HG03342 (cell line): ENCODE data around the gene ADGRB2.

Source experiments
- ATAC-seq: cut with Tn5 transposase; IDR thresholded peaks from one replicate; pipeline ENCODE4 v1.9.1; 2021; ENCODE audit warnings: mild to moderate bottlenecking, moderate library complexity; ENCODE audit not compliant: unreplicated experiment

ADGRB2 gene

DNA sequence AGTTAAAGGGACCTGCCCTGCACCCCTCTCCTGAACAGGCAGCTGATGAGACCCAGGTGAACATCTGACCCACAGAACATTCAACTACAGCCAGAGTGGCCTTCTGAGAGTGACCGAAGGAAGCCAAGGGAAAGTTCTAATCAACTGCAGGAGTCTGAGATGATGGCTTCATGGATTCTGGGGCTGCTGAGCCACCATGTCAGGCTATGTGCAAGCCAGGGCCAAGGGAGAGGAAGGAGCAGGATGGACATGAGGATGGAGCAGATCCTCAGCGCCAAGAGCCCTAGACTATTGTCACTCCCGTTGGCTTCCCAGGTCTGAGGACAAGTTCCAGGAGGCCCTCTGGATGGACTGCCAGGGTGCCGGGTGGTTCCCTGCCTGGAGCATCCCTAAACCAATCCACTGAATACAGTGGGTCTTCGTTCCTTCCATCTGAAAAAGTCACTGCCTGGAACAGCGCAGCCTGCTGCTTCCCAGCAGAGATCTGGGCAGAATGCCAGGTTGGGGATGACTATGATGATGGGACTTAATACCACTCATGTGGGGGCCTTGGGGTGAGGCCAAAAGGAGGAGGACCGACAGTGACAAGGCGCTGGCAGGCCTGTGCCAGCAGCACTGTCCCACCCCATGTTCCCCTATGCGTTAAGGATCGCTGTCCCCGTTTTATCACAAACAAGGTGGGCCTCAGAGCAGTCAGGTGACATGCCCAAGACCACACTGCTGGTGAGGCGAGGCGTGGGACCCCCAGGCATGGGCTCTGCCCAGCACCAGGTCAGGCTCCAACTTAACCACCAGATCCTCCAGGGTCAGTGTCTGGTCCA is 31.9 kb upstream of the ADGRB2 start:
- no peak for ATAC-seq

DNA sequence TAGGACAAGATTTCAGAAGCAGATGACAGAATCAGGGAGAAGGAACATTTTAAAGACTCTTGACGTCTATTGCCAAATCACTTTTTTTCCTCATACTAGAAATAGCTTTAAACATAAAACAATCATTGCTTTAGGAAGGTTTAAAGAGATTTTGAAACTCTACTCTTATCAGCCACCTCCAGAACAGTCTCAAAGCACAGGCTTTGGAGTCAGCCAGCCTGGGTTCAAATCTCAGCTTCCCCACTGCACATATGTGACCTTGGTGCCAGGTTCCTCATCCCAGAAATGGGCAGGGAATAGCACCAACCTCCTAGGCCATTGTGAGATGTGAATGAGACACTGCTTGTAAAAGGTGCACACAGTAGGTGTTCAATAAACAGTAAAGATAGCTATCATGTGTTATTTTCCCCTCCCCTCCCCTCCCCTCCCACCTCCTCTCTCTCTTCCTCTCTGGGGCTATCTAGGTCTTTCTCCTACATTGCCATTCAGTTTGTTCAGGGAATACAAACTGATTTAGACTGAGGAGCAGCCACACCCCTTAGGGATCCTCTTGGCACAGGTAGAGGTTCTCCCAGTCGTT is 31.0 kb upstream of the ADGRB2 start:
- no peak for ATAC-seq

DNA sequence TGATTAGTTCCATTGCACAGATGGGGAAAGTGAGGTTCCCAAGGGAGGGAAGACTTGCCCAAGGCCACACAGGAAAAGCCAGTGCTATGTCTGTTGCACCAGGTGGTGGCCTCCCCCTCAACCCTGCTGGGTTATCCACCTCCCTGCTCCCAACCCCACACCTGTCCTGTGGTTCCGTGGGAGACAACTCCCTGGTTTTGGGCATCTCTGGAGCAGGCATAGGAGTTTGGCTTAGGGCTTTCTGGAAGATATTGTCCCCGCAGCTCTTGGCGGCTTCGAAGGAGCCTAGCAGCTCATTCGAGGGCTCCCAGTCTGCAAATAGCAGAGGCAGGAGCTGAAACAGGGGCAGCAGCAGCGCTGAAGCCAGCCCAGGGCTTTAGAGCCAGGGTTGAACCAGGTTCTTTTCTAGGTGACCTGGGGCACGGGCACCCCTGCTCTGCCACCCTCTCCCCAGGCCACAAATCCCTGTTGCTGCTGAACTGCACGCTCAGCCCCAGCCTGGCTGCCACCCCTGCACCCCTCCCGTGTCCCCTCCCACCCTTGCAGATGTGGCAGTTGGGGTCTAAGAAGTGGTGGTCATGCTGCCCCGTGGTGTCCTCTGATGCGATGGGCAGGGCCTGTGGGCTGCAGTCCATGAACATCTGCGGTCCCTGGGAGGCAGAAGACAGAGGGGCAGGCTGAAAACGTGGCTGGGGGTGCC is 29.6 kb upstream of the ADGRB2 start:
- ATAC-seq, result no peak

GRCh38 chr1:31793086-31793485 is 28.9 kb upstream of the ADGRB2 start:
- no peak for ATAC-seq

GRCh38 chr1:31792541-31792940 is 28.4 kb upstream of the ADGRB2 start:
- no peak for ATAC-seq

DNA sequence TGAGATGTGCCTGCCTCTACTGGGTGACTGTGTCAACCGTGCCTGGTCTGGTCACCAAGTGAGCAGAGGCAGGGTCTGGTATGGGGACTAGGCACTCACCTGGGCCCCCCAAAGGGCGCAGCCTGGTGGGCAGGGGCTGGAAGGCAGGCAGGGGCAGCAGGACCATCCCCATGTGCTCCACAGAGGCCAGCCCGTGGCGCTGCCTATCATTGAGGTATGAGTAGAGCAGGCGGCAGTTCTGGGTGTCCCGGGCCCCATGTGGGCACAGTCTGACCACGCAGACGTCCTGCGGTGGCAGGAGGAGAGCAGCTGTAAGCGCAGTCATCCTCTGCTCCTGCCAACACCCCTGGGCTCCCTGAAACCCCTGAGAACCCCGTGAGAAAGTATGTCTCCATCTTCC is 28.0 kb upstream of the ADGRB2 start:
- ATAC-seq, result no peak

DNA sequence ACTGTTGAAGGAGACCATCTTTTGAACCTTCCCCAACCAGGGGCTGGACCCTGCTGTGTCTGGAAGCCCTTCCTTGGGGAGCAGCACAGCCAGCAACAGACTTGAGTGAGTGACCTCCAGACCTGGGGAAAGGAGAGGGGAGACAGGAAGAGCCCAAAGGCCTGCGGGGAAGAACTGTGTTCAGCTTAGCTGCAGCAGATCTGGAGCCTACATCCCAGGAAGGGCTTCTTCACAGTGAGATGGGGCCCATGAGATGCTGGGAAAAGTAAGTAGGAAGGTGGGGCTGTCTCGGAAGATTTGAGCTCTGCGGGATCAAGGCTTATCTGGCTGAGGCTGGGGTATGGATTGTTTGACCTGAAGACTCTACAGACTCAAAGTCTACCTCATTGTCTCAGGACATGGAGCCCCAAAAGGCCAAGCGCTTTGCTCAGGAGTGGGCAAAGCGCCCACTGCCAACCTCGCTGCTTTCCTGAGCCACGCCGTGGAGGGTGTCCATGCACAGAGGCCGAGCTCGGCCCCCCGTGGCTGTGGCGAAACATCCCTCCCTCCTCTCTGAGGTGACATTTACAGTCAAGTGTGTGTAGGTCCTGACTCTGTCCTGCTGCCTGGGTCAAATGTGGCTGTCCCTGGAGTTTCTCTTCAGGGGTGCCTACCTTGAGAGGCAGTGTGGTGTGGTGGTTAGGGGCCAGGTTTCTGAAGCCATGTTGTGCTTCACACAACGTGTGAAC is 27.2 kb upstream of the ADGRB2 start:
- no peak for ATAC-seq

- no peak for ATAC-seq
Observed at GRCh38 chr1:31790641-31791091, 26.5 kb upstream of the ADGRB2 start.

DNA sequence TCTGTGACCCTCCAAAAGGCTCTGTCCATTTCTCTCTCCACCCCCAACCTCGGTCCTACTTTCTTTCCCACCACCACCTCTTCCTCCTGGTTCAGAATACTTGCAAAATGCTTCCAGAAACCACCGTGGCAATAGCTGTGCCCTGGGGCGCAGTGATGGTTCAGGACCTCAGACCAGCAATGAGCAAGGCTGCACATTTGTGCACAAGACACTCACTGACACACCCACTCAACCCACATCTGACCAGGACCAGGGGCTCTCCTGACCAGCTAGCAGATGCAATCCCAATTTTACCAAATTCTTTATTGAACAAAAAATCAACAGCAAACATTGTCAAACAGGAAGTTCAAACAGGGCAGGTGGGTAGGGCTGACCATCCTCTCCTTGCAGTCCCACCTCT is 26.0 kb upstream of the ADGRB2 start:
- ATAC-seq, result no peak

GRCh38 chr1:31789259-31790065 is 25.3 kb upstream of the ADGRB2 start:
- ATAC-seq, result peak; percentile 48

DNA sequence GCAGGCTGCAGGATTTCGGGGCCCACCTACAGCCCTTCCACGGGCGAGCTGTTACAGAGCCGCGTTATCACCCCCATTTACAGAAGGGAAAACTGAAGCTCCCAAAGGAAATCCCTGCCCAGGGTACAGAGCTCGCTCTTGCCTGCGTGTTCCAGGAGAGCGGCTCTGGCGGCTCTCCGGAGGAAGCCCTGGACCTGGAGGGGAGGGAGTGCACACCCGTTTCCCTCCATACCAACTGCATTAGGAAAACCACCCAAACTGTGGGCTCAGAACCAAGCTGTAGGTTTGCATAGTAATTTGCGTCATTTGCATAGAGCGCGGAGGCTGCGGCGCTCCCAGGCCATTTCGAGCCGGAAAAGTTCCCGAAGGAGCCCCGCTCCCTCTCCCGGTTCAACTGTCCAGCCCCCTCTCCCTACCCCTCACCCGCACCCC is 24.7 kb upstream of the ADGRB2 start:
- ATAC-seq, result peak; percentile 21

DNA sequence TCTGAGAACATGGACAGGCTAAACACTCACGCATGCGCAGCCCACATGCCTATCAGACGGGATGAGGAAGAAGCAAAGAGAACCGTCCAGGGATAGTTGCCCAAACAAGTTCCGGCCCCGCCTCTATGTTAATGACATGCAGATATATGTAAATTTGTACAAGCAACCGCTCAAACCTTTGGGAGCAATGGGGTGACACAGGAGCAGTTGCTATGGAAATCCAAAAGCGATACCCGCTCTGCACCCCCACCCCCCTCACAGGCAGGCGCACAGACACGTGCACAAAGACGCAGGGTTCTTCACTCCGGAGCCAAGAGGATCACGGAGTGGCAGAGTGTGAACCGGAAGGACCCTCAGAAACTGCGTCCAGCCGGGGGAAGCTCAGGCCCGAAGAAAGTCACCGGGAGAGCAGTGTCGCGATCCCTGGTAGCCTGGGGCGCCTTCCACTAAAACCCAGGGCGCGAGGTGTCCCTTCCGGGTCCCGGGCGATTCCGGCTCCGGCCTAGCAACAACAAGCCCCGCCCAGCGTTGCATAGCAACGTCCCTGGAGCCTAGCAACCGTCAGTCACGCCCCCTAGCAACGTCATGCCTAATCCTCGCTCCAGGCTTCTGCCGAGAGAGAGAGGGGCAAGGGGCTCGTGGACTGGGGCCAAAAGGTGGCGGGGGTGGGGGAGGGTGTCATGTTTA is 24.1 kb upstream of the ADGRB2 start:
- ATAC-seq, result peak; percentile 65

GRCh38 chr1:31787786-31788137 is 23.6 kb upstream of the ADGRB2 start:
- no peak for ATAC-seq

GRCh38 chr1:31787261-31787660 is 23.1 kb upstream of the ADGRB2 start:
- ATAC-seq, result no peak

DNA sequence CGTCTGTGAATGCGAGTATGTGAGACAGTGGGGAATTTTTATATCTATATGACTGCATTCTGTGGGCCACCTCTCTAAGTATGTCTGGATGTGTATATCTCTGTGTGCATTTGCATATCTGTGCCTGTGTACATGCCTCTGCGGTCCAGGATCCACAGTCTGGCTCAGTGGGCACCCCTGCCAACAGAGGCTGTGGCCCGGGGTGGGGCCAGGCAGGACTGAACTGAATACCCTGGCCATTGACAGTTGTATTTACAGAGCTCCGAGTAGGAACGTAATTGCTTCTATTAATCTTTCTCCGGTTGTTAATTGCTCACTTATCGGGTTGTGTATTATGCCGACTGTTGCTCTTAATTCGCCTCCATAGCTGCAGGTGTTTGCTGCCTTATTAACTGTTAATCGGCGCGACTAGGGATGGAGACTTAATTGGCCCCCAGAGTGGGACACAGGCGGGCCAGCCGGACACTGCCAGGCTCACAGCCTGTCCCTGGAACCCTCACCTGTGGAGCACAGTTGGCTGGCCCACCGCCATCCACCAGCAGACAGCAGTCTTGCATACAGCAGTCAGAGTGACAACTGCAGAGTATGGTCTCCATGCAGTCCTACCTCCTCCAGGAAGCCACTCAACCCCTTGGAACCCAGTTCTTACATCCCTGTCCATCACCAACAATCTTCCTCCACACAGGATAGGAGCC is 22.4 kb upstream of the ADGRB2 start:
- ATAC-seq, result no peak

- ATAC-seq, result no peak
Observed at GRCh38 chr1:31785947-31786290, 21.8 kb upstream of the ADGRB2 start.

DNA sequence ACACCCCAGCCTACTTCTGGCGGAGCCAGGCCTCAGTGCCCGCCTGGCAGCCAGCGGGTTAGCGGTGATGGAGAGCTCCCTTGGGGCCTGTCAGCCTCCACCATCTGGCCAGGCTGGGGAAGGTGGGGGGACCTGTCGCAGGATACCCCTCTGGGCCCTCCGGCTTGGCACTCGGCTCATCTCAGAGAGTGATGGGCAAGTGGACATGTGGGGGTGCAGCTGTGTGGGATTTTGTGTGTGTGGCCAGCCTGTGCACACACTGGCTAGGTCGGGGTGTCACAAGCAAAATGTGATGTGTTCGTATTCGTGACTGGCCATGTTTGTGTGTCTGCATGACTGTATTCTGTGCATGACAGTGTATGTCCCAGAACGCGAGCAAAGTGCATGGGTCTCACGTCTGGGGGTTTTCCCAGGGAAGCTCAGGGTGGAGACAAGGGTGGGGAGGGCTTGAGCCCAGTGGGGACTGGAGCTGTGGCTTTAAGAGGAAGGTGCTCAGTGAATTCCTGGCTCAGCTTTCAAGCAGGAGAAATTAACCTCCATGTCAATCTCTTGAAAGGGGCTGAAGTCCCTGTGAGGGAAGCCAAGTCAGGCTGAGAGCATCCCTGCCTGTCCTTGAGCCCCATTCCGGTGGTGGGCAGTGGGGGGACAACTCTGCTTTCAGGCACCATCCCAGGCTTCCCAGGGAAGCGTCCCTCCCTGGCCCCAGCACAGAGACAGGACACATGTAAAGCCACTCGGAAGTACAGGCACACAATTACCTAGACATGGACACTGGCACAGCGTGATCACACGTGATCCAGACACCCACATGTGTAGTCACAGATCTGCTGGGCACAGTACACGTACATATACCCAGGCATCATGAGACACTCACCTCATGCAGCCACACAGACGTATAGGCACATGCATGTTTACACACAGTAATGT is 21.1 kb upstream of the ADGRB2 start:
- no peak for ATAC-seq

GRCh38 chr1:31784356-31785019 is 20.3 kb upstream of the ADGRB2 start:
- no peak for ATAC-seq
